RCC 7860 (cell line): ENCODE results near the gene ERBB3.
"Not testable (repeated sequence)": the region's sequence is repeated elsewhere in the genome, so short reads cannot be mapped to it uniquely, and the experiment has no call there.

Experiments
- DNase-seq: peaks from one replicate; pipeline ENCODE4 v3.0.0-alpha.2; 2015; ENCODE audit warnings: low spot score
- FAIRE-seq: peaks from 2 replicates; lab custom pipeline; 2012; peaks lifted over from hg19 to GRCh38; lab: Jason Lieb, UNC

The ERBB3 gene

GRCh38 chr12:56079723-56080555 lies at the start of gene ERBB3:
TSS of gene ERBB3 (plus strand) at chr12:56080165. CDS start at chr12:56080301, 136 bp downstream.
- DNase-seq (peak; percentile 48), FAIRE-seq (no peak)

- DNase-seq, result no peak
- FAIRE-seq, result no peak
Measured at GRCh38 chr12:56031987-56032386, 48.0 kb upstream of the ERBB3 start.

DNA sequence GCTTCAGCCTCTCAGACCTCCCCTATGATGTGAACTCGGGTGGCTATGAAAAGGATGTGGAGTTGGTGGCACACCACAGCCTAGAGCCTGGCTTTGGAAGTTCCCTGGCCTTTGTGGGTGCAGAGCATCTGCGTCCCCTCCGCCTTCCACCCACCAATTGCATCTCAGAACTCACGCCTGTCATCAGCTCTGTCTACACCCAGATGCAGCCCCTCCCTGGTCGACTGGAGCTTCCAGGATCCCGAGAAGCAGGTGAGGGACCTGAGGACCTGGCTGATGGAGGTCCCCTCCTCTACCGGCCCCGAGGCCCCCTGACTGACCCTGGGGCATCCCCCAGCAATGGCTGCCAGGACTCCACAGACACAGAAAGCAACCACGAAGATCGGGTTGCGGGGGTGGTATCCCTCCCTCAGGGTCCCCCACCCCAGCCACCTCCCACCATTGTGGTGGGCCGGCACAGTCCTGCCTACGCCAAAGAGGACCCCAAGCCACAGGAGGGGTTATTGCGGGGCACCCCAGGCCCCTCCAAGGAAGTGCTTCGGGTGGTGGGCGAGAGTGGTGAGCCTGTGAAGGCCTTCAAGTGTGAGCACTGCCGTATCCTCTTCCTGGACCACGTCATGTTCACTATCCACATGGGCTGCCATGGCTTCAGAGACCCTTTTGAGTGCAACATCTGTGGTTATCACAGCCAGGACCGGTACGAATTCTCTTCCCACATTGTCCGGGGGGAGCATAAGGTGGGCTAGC lies 45.2 kb upstream of the ERBB3 start:
- FAIRE-seq, result no peak
- no peak for DNase-seq

GRCh38 chr12:56037161-56037560 lies 42.8 kb upstream of the ERBB3 start:
- no peak for DNase-seq
- FAIRE-seq, result no peak

DNA sequence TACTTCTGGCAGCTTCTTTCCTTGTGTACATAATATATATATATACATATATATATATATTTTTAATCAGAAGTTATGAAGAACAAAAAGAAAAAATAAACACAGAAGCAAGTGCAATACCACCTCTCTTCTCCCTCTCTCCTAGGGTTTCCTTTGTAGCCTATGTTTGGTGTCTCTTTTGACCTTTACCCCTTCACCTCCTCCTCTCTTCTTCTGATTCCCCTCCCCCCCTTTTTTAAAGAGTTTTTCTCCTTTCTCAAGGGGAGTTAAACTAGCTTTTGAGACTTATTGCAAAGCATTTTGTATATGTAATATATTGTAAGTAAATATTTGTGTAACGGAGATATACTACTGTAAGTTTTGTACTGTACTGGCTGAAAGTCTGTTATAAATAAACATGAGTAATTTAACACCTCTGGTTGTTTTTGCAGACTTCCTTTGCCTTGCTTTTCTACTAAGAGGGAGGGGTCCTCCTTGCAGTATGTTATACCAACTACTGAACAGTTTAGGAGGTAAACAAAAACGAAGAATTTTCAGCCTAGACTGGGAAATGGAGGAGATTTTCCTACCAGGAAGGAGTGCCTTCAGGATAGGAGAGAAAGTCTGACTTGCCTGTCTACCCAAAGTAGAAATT lies 41.8 kb upstream of the ERBB3 start:
- FAIRE-seq, result no peak
- DNase-seq, result no peak

DNA sequence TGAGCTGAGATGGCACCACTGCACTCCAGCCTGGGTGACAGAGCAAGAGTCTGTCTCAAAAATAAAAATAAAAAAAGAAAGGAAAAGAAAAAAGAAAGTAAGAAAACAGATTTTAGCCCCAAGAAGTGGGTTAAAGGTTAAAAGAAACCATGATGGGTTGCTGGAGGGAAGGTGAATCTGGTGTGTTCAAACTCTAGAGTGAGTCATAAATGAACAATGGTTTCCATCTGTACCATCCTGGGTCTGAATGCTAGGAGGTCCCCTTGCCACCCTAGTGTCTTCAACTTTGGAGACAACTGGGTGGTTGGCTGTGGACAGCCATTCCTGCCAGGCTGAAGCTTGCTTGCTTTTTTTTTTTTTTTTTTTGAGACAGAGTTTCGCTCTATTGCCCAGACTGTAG lies 39.8 kb upstream of the ERBB3 start:
- no peak for DNase-seq
- no peak for FAIRE-seq

DNA sequence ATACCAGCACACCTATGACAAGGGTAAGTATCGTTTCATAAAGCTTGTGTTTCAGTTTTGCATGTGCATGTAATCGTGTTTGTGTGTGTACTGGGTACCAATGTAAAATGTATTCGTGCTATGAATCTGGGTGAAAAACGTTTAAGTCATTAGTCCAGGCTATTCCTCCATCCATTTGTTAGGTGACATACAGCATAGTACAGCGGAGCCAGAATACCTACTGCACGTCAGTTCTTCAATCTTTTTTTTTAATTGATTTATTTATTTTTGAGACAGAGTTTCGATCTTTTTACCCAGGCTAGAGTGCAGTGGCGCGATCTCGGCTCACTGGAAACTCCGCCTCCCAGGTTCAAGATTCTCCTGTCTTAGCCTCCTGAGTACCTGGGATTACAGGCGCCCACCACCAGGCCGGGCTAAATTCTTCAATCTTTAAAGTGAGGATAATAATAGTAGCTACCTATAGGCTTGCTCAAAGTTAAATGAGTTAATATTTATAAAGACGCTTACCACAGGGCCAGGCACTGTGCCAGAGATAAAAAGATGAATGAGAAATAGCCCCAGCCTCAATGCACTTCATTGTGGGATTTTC lies 38.9 kb upstream of the ERBB3 start:
- DNase-seq, result no peak
- FAIRE-seq, result no peak

DNA sequence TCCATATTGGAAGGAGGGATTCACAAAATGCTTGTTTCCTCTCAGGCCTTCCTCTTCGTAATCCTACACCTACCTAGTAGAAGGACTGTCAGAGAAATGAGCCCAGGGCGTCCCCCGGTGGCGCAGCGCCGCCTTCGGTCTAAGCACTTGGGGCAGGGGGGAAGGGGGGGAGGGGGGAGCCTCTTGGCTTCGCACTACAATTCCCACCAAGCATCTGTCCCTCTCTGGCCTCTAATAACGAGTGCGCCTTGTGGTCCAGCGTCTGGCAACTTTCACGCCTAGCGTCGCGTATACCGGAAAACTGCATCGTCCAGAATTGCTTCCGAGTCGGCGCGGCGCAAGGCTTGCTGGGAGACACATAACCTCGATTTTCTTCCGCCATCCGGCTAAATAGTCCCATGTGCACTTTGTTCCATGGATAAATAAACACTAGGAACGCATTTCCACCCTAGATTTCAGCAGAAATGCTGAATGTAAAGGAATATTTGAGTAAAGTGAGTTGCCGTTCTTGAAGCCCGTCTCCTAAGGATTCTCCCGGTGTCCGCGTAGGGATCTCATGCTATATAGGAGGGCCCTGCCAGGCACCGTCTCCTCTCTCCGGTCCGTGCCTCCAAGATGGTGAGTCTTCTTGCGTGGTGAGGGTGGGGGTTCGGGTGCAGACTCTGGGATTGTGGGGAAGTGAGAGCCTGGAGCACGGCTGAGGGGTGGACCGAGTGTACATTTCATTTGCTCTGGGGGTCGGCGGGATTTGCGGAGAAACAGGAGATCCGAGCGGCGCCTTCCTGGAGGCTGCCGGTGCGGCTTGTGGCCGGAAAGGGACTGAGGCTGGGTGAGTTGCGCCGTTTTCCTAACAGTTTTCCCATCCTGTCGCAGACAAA lies 38.2 kb upstream of the ERBB3 start, which contains the start of gene RPS26:
RPS26 (plus strand) TSS at position 367 of the 878 bp plus-strand sequence; CDS start at position 616, 249 bp downstream.
- peak; percentile 34 for FAIRE-seq
- DNase-seq, result peak; percentile 96

- DNase-seq, FAIRE-seq: not testable (repeated sequence)
Measured at GRCh38 chr12:56042430-56042813, 37.5 kb upstream of the ERBB3 start.

DNA sequence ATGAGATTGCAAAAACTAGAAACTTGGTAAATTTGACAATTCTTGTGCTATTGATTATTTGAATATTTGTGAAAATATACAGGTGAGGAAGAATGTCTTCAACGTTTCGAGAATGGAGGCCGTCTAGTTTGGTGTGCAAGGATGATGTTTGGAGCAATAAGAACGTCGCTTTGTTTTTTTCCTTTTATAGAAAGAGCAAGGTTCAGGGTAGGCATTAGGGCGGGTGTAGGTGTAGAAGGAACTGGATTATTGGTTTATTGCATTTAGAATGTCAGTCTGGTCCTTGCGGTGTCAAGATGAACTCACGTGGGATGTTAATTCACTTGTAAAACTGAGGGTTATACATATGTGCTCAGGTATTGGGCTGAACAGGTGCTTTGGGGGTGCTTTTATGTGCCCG lies 37.1 kb upstream of the ERBB3 start:
- DNase-seq (no peak), FAIRE-seq (no peak)

GRCh38 chr12:56046027-56046780 lies 33.8 kb upstream of the ERBB3 start:
- DNase-seq (no peak), FAIRE-seq (no peak)

DNA sequence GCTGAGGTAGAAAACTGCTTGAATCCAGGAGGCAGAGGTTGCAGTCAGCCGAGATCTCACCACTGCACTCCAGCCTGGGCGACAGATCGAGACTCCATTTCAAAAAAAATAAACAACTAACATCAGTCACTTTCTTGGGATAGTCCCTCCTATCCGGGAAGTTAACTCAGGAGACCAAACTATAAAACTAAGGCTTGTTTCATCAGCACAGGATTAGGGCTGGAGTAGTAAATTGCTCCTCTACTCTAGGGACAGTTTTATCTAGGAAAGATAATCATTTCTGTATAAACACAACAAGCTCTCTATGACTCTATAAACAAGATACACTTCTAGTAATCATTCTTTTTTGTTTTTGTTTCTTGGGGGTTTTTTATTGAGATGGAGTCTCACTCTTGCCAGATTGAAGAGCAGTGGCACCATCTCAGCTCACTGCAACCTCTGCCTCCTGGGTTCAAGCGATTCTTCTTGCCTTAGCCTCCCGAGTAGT lies 26.5 kb upstream of the ERBB3 start:
- DNase-seq, result no peak
- no peak for FAIRE-seq

- not testable (repeated sequence) for DNase-seq, FAIRE-seq
Measured at GRCh38 chr12:56059964-56060363, 20.0 kb upstream of the ERBB3 start.

GRCh38 chr12:56061982-56062381 lies 18.0 kb upstream of the ERBB3 start:
- no peak for FAIRE-seq
- no peak for DNase-seq

DNA sequence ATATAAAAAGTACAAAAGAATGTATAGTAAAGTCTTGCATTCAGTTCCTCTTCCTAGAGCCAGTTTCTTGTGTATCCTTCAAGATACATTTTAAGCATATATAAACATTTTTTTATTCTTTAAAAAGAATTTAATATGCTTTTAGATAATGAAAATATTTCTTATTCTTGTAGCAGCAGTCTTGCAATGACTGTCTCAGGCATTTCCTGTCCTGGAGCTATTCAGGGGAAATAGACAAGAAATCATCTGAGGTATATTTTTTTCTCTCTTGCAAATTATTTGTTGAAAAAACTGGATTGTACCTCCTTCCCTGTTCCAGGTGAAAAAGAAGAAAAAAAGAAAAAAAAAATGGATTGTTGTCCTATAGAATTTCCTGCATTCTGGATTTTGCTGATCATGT lies 17.0 kb upstream of the ERBB3 start:
- DNase-seq, result no peak
- no peak for FAIRE-seq

DNA sequence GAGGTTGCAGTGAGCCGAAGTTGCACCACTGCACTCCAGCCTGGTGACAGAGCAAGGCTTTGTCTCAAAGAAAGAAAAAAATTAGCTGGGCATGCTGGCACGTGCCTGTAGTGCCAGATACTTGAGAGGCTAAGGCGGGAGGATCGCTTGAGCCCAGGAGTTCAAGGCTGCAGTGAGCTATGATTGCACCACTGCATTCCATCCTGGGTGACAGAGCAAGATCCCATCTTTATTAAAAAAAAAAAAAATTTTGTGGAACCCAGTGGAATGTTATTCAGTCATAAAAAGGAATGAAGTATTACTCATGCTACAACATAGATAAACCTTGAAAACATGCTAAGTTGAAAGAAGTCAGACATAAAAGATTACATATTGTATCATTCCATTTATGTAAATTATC lies 8.3 kb upstream of the ERBB3 start:
- DNase-seq (no peak), FAIRE-seq (no peak)

GRCh38 chr12:56074396-56074795 lies 5.6 kb upstream of the ERBB3 start:
- FAIRE-seq (no peak), DNase-seq (no peak)

- not testable (repeated sequence) for DNase-seq, FAIRE-seq
Measured at GRCh38 chr12:56077966-56078365, 2.0 kb upstream of the ERBB3 start.

DNA sequence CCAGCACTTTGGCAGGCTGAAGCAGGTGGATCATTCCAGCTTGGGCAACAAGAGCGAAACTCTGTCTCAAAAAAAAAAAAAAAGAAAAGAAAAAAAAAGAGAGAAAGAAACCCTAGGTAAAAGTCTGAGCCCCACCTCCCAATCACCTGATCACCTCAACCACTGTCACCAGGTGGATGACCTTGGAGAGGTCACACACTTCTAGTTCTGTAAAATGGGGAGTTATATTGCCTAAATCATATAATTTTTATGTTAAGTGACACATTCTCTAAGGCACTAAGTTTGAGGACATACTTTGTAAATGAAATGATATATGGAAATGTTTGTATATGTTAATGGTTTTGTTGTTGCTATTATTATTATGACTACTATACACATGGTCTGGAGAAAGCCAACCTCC lies 1.5 kb upstream of the ERBB3 start:
- no peak for FAIRE-seq

More for the DNA sequence above, 1.5 kb upstream of the ERBB3 start:
- DNase-seq, result no peak
